Trophoblast cell (in vitro differentiated cells and primary cell): ENCODE measurements around the gene ERCC2. TPM values are rescaled to one million over a fixed set of nuclear protein-coding genes. Genes with fewer than 3 reads are reported as not detected.

Source experiments
- DNase-seq, 2 donors: peaks; one replicate each; pipeline ENCODE4 v3.0.0-alpha.2; 2016
- H2AFZ ChIP-seq: 2 replicates; pipeline ENCODE4 v1.6.1; 2013; ENCODE audit warnings: low read length, moderate library complexity, mild to moderate bottlenecking; ENCODE audit not compliant: insufficient read depth, poor library complexity
- H2AK5ac ChIP-seq: 2 replicates; pipeline ENCODE4 v1.6.1; 2013; ENCODE audit warnings: mild to moderate bottlenecking, low read length
- H2BK120ac ChIP-seq: 2 replicates; pipeline ENCODE4 v1.6.1; 2013; ENCODE audit warnings: low read length, mild to moderate bottlenecking, moderate library complexity; ENCODE audit not compliant: insufficient read depth, poor library complexity
- H2BK12ac ChIP-seq: 2 replicates; pipeline ENCODE4 v1.6.1; 2013; ENCODE audit warnings: mild to moderate bottlenecking, low read length, moderate library complexity
- H2BK5ac ChIP-seq: 2 replicates; pipeline ENCODE4 v1.6.1; 2013; ENCODE audit warnings: low read length, low read depth, moderate library complexity, mild to moderate bottlenecking; ENCODE audit not compliant: poor library complexity
- H3K14ac ChIP-seq: 2 replicates; pipeline ENCODE4 v1.6.1; 2013; ENCODE audit warnings: mild to moderate bottlenecking, low read length
- H3K18ac ChIP-seq: 2 replicates; pipeline ENCODE4 v1.6.1; 2013; ENCODE audit warnings: mild to moderate bottlenecking, low read length
- H3K23ac ChIP-seq: 2 replicates; pipeline ENCODE4 v1.6.1; 2013; ENCODE audit warnings: low read length
- H3K27ac ChIP-seq: 2 replicates; pipeline ENCODE4 v1.5.1; 2013; ENCODE audit warnings: low read depth, mild to moderate bottlenecking, inconsistent platforms, low read length, moderate library complexity
- H3K27me3 ChIP-seq: 2 replicates; pipeline ENCODE4 v1.6.1; 2013; ENCODE audit warnings: inconsistent platforms, mild to moderate bottlenecking, low read length, moderate library complexity; ENCODE audit not compliant: insufficient read depth
- H3K36me3 ChIP-seq, 2 experiments: 1 replicate in 1 of 2; 2 replicates in 1 of 2; pipeline ENCODE4 v1.6.1; 2013; ENCODE audit warnings: low read length in 2 of 2, mild to moderate bottlenecking in 2 of 2, moderate library complexity in 1 of 2; ENCODE audit not compliant: insufficient read depth in 2 of 2, control insufficient read depth in 1 of 2
- H3K4ac ChIP-seq: 2 replicates; pipeline ENCODE4 v1.6.1; 2013; ENCODE audit warnings: low read depth, mild to moderate bottlenecking, low read length, moderate library complexity
- H3K4me1 ChIP-seq, 2 experiments: 1 replicate in 1 of 2; 2 replicates in 1 of 2; pipeline ENCODE4 v1.6.1; 2013; ENCODE audit warnings: low read length in 2 of 2, mild to moderate bottlenecking in 2 of 2, moderate library complexity in 1 of 2; ENCODE audit not compliant: insufficient read depth in 2 of 2, control insufficient read depth in 1 of 2
- H3K4me2 ChIP-seq: 2 replicates; pipeline ENCODE4 v1.6.1; 2013; ENCODE audit warnings: inconsistent platforms, mild to moderate bottlenecking, low read length, moderate library complexity
- H3K4me3 ChIP-seq: 2 replicates; pipeline ENCODE4 v1.5.1; 2013; ENCODE audit warnings: mild to moderate bottlenecking, low read depth, low read length, inconsistent platforms
- H3K79me1 ChIP-seq: one replicate; pipeline ENCODE4 v1.6.1; 2013; ENCODE audit warnings: low read length
- H3K79me2 ChIP-seq: 2 replicates; pipeline ENCODE4 v1.6.1; 2013; ENCODE audit warnings: low read length, mild to moderate bottlenecking; ENCODE audit not compliant: control insufficient read depth, insufficient read depth, poor library complexity
- H3K9ac ChIP-seq: 2 replicates; pipeline ENCODE4 v1.6.1; 2013; ENCODE audit warnings: mild to moderate bottlenecking, low read length
- H3K9me3 ChIP-seq: 2 replicates; pipeline ENCODE4 v1.6.1; 2013; ENCODE audit warnings: low read depth, mild to moderate bottlenecking, control low read depth, inconsistent platforms, low read length; ENCODE audit not compliant: insufficient read depth
- H4K12ac ChIP-seq: 2 replicates; pipeline ENCODE4 v1.6.1; 2013; ENCODE audit warnings: low read depth, mild to moderate bottlenecking, low read length, moderate library complexity
- H4K8ac ChIP-seq: 2 replicates; pipeline ENCODE4 v1.6.1; 2013; ENCODE audit warnings: low read depth, mild to moderate bottlenecking, low read length, moderate library complexity
- H4K91ac ChIP-seq: one replicate; pipeline ENCODE4 v1.6.1; 2013; ENCODE audit warnings: low read depth, mild to moderate bottlenecking, low read length, moderate library complexity
- WGBS: extraction: QIAGEN DNeasy Blood & Tissue Kit; methylation state at CpG from one replicate; pipeline ENCODE4 v1.1.7; 2013; ENCODE audit warnings: missing lambda C conversion rate; ENCODE audit not compliant: insufficient read length, insufficient coverage; ENCODE audit errors: extremely low coverage; 5-methylcytosine and 5-hydroxymethylcytosine counted together
- polyA plus RNA-seq: library from polyadenylated mRNA; stranded (reverse); fragments of 200-250 nt; gene quantifications from 2 replicates; pipeline ENCODE4 v1.2.3, GENCODE V29; 2013

Gene ERCC2
- polyA plus RNA-seq, result 28.2 and 30.2 TPM in 2 replicates

GRCh38 chr19:45370410-45371204, at the start of gene ERCC2:
ERCC2 (minus strand) TSS chr19:45370573; CDS start chr19:45370540, 33 bp downstream.
- Histone ChIP-seq H2BK12ac (no peak within 1 kb of the TSS), H3K79me2 (no peaks in the 10 kb centered on the region), H3K36me3 (peaks cover 2 to 7% of the 10 kb centered on the region in 2 experiments)

GRCh38 chr19:45419895-45420294, 49.5 kb upstream of the ERCC2 start:
- H4K12ac ChIP-seq, result no peak overlapping the region
- H2BK5ac ChIP-seq, result no peak overlapping the region
- no peak overlapping the region for H3K18ac ChIP-seq
- H2AK5ac ChIP-seq, result no peak overlapping the region
- no peak overlapping the region for H3K4me2 ChIP-seq
- H3K4ac ChIP-seq, result no peak overlapping the region
- WGBS, result no CpG with 5 or more reads among the region's 3 CpGs
- peaks cover 12 to 31% of the 10 kb centered on the region in 2 experiments for H3K36me3 ChIP-seq
- H4K8ac ChIP-seq, result no peak overlapping the region
- no peak overlapping the region for H4K91ac ChIP-seq
- H3K4me3 ChIP-seq, result no peak overlapping the region
- DNase-seq, result no peak
- no peak overlapping the region for H3K14ac ChIP-seq
- no peaks in the 10 kb centered on the region for H3K27me3 ChIP-seq
- H2BK120ac ChIP-seq, result no peak overlapping the region
- no peak overlapping the region for H2BK12ac ChIP-seq
- no peak overlapping the region for H3K23ac ChIP-seq
- no peaks in the 10 kb centered on the region for H3K9me3 ChIP-seq
- H3K79me2 ChIP-seq, result peaks cover 8% of the 10 kb centered on the region
- H2AFZ ChIP-seq, result no peak overlapping the region
- H3K27ac ChIP-seq, result no peak overlapping the region
- peaks cover 13% of the 10 kb centered on the region for H3K79me1 ChIP-seq
- peaks cover 11 to 16% of the 10 kb centered on the region in 2 experiments for H3K4me1 ChIP-seq
- no peak overlapping the region for H3K9ac ChIP-seq

More at GRCh38 chr19:45370410-45371204, at the start of gene ERCC2:
- Histone ChIP-seq H2BK120ac (peak within 1 kb of the TSS; percentile 35), H3K9me3 (no peaks in the 10 kb centered on the region), H3K27ac (peak within 1 kb of the TSS; percentile 11), H3K27me3 (no peaks in the 10 kb centered on the region), H2AK5ac (peak within 1 kb of the TSS; percentile 47), H2AFZ (peak within 1 kb of the TSS; percentile 80), H3K9ac (peak within 1 kb of the TSS; percentile 39), H4K12ac (peak within 1 kb of the TSS; percentile 27), H3K4me2 (peak within 1 kb of the TSS; percentile 87), H3K18ac (peak within 1 kb of the TSS; percentile 60), H3K14ac (peak within 1 kb of the TSS; percentile 12), H4K8ac (peak within 1 kb of the TSS; percentile 82), H2BK5ac (no peak within 1 kb of the TSS), H3K4ac (peak within 1 kb of the TSS; percentile 86), H3K4me1 (peaks cover 5% of the 10 kb centered on the region in 2 experiments), H3K4me3 (peak within 1 kb of the TSS; percentile 79), H3K23ac (no peak within 1 kb of the TSS), H3K79me1 (peaks cover 7% of the 10 kb centered on the region), H4K91ac (peak within 1 kb of the TSS; percentile 54)
- whole genome bisulfite sequencing, result no CpG with 5 or more reads among the region's 55 CpGs
- peak; percentile 97 to 100 for DNase-seq

GRCh38 chr19:45419396-45419795, 49.0 kb upstream of the ERCC2 start:
- peak overlapping the region; percentile 3 for H2BK12ac ChIP-seq
- H3K18ac ChIP-seq, result peak overlapping the region; percentile 21
- no peaks in the 10 kb centered on the region for H3K27me3 ChIP-seq
- no peak overlapping the region for H3K4me2 ChIP-seq
- H2BK120ac ChIP-seq, result peak overlapping the region; percentile 14
- peaks cover 8% of the 10 kb centered on the region for H3K79me2 ChIP-seq
- H3K4me1 ChIP-seq, result peaks cover 11 to 16% of the 10 kb centered on the region in 2 experiments
- H3K14ac ChIP-seq, result peak overlapping the region; percentile 16
- no peak overlapping the region for H4K12ac ChIP-seq
- no peak overlapping the region for H2BK5ac ChIP-seq
- H2AK5ac ChIP-seq, result no peak overlapping the region
- no CpG with 5 or more reads among the region's 4 CpGs for WGBS
- no peak overlapping the region for H3K4ac ChIP-seq
- no peak overlapping the region for H2AFZ ChIP-seq
- peaks cover 17 to 36% of the 10 kb centered on the region in 2 experiments for H3K36me3 ChIP-seq
- H3K23ac ChIP-seq, result no peak overlapping the region
- H3K9me3 ChIP-seq, result no peaks in the 10 kb centered on the region
- no peak overlapping the region for H4K8ac ChIP-seq
- no peak for DNase-seq
- H3K27ac ChIP-seq, result peak overlapping the region; percentile 75
- H4K91ac ChIP-seq, result peak overlapping the region; percentile 4
- H3K9ac ChIP-seq, result no peak overlapping the region
- no peak overlapping the region for H3K4me3 ChIP-seq
- peaks cover 13% of the 10 kb centered on the region for H3K79me1 ChIP-seq

GRCh38 chr19:45418802-45419201, 48.4 kb upstream of the ERCC2 start:
- Histone ChIP-seq H3K4me3 (no peak overlapping the region), H3K9me3 (no peaks in the 10 kb centered on the region), H4K12ac (no peak overlapping the region), H3K27me3 (no peaks in the 10 kb centered on the region), H4K91ac (peak overlapping the region; percentile 26), H3K4ac (no peak overlapping the region), H3K18ac (no peak overlapping the region), H2BK120ac (no peak overlapping the region), H3K4me2 (no peak overlapping the region), H2BK5ac (no peak overlapping the region), H2AFZ (no peak overlapping the region), H3K9ac (no peak overlapping the region), H3K14ac (no peak overlapping the region), H2AK5ac (no peak overlapping the region), H3K79me1 (peaks cover 8% of the 10 kb centered on the region), H3K23ac (no peak overlapping the region), H3K4me1 (peaks cover 11 to 16% of the 10 kb centered on the region in 2 experiments), H4K8ac (no peak overlapping the region), H2BK12ac (peak overlapping the region; percentile 10), H3K36me3 (peaks cover 20 to 40% of the 10 kb centered on the region in 2 experiments), H3K27ac (peak overlapping the region; percentile 75), H3K79me2 (peaks cover 4% of the 10 kb centered on the region)
- no CpG with 5 or more reads among the region's 9 CpGs for WGBS
- DNase-seq, result no peak
